OCI-LY3 (cell line): Measurements from ENCODE around the gene EPS8.

ENCODE experiments used
- H2AFZ ChIP-seq: fragments of 200-600, 300-600 bp; shearing (Covaris generic); 2 replicates; pipeline ENCODE4 v1.6.0; 2014; ENCODE audit warnings: antibody characterized with exemption, low read depth, low read length
- H3K27ac ChIP-seq: fragments of 200-600, 300-600 bp; sonication (generic); 2 replicates; pipeline ENCODE4 v1.5.1; 2014; ENCODE audit warnings: mild to moderate bottlenecking, low read length, moderate library complexity, mixed read lengths
- H3K27me3 ChIP-seq: fragments of 200-600, 300-600 bp; sonication (generic); 2 replicates; pipeline ENCODE4 v1.6.1; 2014; ENCODE audit warnings: low read depth, low read length, mixed read lengths
- H3K36me3 ChIP-seq: fragments of 200-600, 300-600 bp; sonication (generic); replicated peaks from 2 replicates; pipeline ENCODE3; 2014; ENCODE audit warnings: low read depth, low read length, mixed read lengths
- H3K4me1 ChIP-seq: fragments of 300-600, 200-600 bp; sonication (generic); 2 replicates; pipeline ENCODE4 v1.6.1; 2014; ENCODE audit warnings: low read length, mixed read lengths
- H3K4me2 ChIP-seq: fragments of 200-600, 300-600 bp; sonication (generic); 2 replicates; pipeline ENCODE4 v1.6.1; 2014; ENCODE audit warnings: low read length, mixed read lengths
- H3K4me3 ChIP-seq: fragments of 300-600, 200-600 bp; sonication (generic); 2 replicates; pipeline ENCODE4 v1.5.1; 2014; ENCODE audit warnings: antibody characterized with exemption, mild to moderate bottlenecking, low read length, moderate library complexity
- H3K79me2 ChIP-seq: fragments of 300-600, 200-600 bp; shearing (Covaris generic); 2 replicates; pipeline ENCODE4 v1.6.1; 2014; ENCODE audit warnings: mild to moderate bottlenecking, low read length, mixed read lengths
- H3K9ac ChIP-seq: fragments of 300-600, 200-600 bp; shearing (Covaris generic); 2 replicates; pipeline ENCODE4 v1.6.0; 2014; ENCODE audit warnings: mild to moderate bottlenecking, low read length, moderate library complexity
- H3K9me3 ChIP-seq: fragments of 200-600, 300-600 bp; shearing (Covaris generic); 2 replicates; pipeline ENCODE4 v1.6.1; 2014; ENCODE audit warnings: low read length, mixed read lengths; ENCODE audit not compliant: insufficient read depth
- H4K20me1 ChIP-seq: fragments of 200-600, 300-600 bp; sonication (generic); 2 replicates; pipeline ENCODE4 v1.6.1; 2016; ENCODE audit warnings: low read length, mixed read lengths; ENCODE audit not compliant: insufficient read depth
- EZH2phosphoT487 ChIP-seq: fragments of 200-600 bp; shearing (Covaris generic); IDR thresholded peaks from 2 replicates; pipeline ENCODE4 v1.6.1; 2018; ENCODE audit warnings: antibody characterized with exemption, mixed run types, low read depth
- TF ChIP-seq, protein P1 (sequence below): fragments of 200-600, 300-600 bp; sonication (generic); IDR thresholded peaks from 2 replicates; pipeline ENCODE4 v1.5.1; 2014; ENCODE audit warnings: antibody characterized with exemption, low read length, low read depth

EPS8 gene

DNA sequence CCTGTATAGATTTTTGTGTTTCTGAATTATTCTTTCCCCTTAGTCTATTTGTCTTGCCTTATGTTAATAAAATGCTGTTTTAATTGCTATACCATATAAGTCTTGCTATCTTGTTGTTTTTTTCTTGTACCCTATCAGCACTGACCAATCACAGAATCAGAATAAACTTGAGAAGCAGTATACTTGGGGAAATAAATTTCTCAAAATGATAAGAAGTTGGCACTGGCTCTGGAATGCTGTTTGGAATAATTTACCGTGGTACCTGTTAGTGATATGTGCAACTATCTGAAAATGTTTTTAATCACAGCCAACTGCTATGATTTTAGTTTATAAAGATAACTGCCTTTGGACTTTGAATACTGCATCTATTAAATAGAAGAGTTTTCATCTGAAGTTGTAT lies 37.9 kb upstream of the EPS8 start:
- no peak overlapping the region for H2AFZ ChIP-seq
- no peak overlapping the region for H3K4me2 ChIP-seq

DNA sequence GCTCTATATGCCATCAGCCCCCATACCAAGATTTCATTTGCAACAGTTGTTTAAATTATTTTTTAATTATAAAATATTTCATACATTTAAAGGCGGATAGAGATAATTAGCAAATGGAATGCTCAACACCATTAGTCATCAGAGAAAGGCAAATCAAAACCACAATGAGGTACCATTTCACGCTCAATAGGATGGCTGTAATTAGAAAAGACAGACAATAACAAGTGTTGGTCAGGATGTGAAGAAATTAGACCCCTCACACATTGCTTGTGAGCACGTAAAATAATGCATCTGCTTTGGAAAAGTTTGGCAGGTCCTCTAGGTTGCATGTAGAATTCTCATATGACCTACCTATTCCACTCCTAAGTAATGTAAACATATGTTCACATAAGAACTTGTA lies 35.3 kb upstream of the EPS8 start:
- Histone ChIP-seq H3K36me3 (no peaks in the 10 kb centered on the region), H3K27ac (no peak overlapping the region), H3K9ac (no peak overlapping the region), H3K4me1 (no peaks in the 10 kb centered on the region), H3K4me2 (no peak overlapping the region), H4K20me1 (no peaks in the 10 kb centered on the region), H3K79me2 (no peaks in the 10 kb centered on the region), H3K4me3 (no peak overlapping the region), H2AFZ (no peak overlapping the region), H3K9me3 (no peaks in the 10 kb centered on the region), H3K27me3 (no peaks in the 10 kb centered on the region)
- TF ChIP-seq EZH2phosphoT487, result no peak
- TF ChIP-seq, protein P1, sequence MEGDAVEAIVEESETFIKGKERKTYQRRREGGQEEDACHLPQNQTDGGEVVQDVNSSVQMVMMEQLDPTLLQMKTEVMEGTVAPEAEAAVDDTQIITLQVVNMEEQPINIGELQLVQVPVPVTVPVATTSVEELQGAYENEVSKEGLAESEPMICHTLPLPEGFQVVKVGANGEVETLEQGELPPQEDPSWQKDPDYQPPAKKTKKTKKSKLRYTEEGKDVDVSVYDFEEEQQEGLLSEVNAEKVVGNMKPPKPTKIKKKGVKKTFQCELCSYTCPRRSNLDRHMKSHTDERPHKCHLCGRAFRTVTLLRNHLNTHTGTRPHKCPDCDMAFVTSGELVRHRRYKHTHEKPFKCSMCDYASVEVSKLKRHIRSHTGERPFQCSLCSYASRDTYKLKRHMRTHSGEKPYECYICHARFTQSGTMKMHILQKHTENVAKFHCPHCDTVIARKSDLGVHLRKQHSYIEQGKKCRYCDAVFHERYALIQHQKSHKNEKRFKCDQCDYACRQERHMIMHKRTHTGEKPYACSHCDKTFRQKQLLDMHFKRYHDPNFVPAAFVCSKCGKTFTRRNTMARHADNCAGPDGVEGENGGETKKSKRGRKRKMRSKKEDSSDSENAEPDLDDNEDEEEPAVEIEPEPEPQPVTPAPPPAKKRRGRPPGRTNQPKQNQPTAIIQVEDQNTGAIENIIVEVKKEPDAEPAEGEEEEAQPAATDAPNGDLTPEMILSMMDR, result no peak

More for the DNA sequence above, 37.9 kb upstream of the EPS8 start:
- Histone ChIP-seq H3K36me3 (no peaks in the 10 kb centered on the region), H3K27ac (no peak overlapping the region), H3K9ac (no peak overlapping the region), H3K4me3 (no peak overlapping the region), H3K4me1 (no peaks in the 10 kb centered on the region), H4K20me1 (no peaks in the 10 kb centered on the region), H3K27me3 (no peaks in the 10 kb centered on the region), H3K79me2 (no peaks in the 10 kb centered on the region), H3K9me3 (no peaks in the 10 kb centered on the region)
- TF ChIP-seq, protein P1, result no peak
- no peak for TF ChIP-seq EZH2phosphoT487

DNA sequence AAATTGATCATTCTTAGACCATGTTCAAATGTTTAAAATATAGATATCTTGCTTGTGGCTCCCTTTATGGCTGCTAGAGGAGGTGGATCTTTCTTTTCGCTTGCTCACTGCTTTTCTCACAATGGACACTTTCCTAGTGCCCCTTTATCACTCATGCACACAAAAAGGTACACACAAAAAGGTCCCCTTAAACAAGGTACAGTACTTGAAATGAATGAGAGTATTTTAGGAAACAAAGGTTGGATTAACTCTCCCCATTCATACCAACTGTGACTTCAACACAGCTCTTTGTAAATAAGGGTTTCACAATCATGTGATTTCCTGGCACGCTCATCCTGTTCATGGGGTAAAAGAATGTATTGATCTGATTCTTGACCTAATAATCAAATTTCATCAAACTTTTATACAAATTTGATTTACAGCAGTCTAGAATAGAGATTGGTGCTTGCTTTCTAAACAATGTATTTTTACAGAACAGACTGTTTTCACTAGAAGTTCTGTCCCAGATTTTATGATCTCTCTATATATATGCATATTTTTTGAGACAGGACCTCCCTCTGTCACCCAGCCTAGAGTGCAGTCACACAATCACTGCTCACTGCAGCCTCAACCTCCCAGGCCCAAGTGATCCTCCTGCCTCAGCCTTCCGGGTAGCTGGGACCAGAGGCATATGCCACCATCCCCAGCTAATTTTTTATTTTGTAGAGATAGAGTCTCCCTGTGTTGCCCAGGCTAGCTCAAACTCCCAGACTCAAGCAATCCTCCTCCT lies 34.4 kb upstream of the EPS8 start:
- TF ChIP-seq EZH2phosphoT487, result no peak
- TF ChIP-seq, protein P1, result no peak
- no peaks in the 10 kb centered on the region for H3K27me3 ChIP-seq

DNA sequence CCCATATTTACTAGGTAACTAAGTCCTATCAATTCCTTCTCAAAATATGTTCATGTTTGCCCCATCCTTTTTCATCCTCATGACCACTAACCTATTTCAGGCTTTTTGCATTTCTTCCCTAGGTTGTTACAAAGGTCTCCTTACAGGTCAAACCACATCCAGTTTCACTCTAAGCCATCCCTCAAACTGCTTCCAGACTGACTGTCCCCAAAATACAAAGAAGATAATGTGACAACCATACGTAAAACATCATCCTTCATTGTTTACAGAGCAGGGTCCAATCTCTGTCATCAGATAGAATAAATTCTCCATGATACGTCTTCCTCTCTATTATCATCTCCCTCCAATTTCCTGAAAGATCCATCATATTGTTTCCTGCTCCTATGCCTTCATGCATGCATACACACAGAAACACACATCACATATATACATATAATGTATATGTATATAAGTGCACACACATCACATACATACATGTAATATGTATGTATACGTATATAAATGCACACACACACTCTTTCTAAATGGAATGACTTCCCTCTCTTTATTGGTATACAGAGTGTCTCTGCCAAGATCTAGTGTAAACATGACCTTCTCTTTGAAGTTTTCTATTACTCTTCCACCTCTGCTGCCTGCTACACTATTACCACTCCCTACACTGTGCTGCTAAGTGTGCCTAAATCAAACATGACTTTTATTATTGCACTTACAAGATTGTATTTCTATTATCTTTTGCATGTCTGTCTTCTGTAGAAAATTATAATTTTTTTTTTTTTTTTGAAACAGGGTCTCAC lies 30.7 kb upstream of the EPS8 start:
- Histone ChIP-seq H3K79me2 (no peaks in the 10 kb centered on the region), H3K4me3 (no peak overlapping the region), H2AFZ (no peak overlapping the region), H3K4me1 (no peaks in the 10 kb centered on the region), H3K27ac (no peak overlapping the region), H3K9ac (no peak overlapping the region), H3K4me2 (no peak overlapping the region), H3K36me3 (no peaks in the 10 kb centered on the region), H4K20me1 (no peaks in the 10 kb centered on the region), H3K27me3 (no peaks in the 10 kb centered on the region), H3K9me3 (no peaks in the 10 kb centered on the region)
- TF ChIP-seq, protein P1, result no peak
- TF ChIP-seq EZH2phosphoT487, result no peak

More for the DNA sequence above, 34.4 kb upstream of the EPS8 start:
- no peaks in the 10 kb centered on the region for H3K4me1 ChIP-seq
- no peak overlapping the region for H3K9ac ChIP-seq
- no peaks in the 10 kb centered on the region for H3K9me3 ChIP-seq
- H3K36me3 ChIP-seq, result no peaks in the 10 kb centered on the region
- no peak overlapping the region for H3K4me3 ChIP-seq
- no peak overlapping the region for H3K27ac ChIP-seq
- H2AFZ ChIP-seq, result no peak overlapping the region
- no peaks in the 10 kb centered on the region for H4K20me1 ChIP-seq
- no peak overlapping the region for H3K4me2 ChIP-seq
- H3K79me2 ChIP-seq, result no peaks in the 10 kb centered on the region
